ENCODE measurements around the gene DMD.

DMD gene

DNA sequence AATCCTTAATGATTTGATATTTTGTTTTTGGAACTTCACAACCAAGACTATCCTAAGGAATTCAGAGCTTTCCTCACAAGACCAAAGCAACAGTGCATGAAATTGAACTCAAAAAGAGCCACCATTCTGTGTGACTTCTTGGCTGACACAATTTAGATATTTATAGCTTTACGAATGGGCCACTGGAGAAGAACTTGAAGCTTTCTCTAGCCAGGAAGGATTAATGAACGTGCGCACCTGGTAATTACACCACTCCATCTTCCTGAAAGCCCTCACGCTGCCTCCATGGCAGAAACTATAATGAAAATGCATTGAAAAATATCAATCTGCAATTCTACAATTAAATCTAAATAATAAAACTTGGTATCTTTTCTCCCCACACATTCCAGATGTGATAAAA, 1057.8 kb downstream of the DMD start:
- H3K4me3 ChIP-seq (ENCODE audit: low read depth, low read length) = no peak overlapping the region
- DNase-seq (ENCODE audit: low read depth) = no peak
- TF ChIP-seq, protein P1, sequence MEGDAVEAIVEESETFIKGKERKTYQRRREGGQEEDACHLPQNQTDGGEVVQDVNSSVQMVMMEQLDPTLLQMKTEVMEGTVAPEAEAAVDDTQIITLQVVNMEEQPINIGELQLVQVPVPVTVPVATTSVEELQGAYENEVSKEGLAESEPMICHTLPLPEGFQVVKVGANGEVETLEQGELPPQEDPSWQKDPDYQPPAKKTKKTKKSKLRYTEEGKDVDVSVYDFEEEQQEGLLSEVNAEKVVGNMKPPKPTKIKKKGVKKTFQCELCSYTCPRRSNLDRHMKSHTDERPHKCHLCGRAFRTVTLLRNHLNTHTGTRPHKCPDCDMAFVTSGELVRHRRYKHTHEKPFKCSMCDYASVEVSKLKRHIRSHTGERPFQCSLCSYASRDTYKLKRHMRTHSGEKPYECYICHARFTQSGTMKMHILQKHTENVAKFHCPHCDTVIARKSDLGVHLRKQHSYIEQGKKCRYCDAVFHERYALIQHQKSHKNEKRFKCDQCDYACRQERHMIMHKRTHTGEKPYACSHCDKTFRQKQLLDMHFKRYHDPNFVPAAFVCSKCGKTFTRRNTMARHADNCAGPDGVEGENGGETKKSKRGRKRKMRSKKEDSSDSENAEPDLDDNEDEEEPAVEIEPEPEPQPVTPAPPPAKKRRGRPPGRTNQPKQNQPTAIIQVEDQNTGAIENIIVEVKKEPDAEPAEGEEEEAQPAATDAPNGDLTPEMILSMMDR (IDR thresholded peaks at IDR 0.05; ENCODE audit: insufficient read depth, low read depth, low read length, missing control alignments) = no peak

GRCh38 chrX:32150141-32150540, 1061.2 kb downstream of the DMD start:
- no peak overlapping the region for H3K4me3 ChIP-seq (ENCODE audit: low read depth, low read length)
- TF ChIP-seq, protein P1 (IDR thresholded peaks at IDR 0.05; ENCODE audit: insufficient read depth, low read depth, low read length, missing control alignments) = no peak
- no peak for DNase-seq (ENCODE audit: low read depth)

- TF ChIP-seq, protein P1 (IDR thresholded peaks at IDR 0.05; ENCODE audit: insufficient read depth, low read depth, low read length, missing control alignments) = no peak
- no peak for DNase-seq (ENCODE audit: low read depth)
- no peak overlapping the region for H3K4me3 ChIP-seq (ENCODE audit: low read depth, low read length)
Measured at GRCh38 chrX:32141841-32142240, 1069.5 kb downstream of the DMD start.

DNA sequence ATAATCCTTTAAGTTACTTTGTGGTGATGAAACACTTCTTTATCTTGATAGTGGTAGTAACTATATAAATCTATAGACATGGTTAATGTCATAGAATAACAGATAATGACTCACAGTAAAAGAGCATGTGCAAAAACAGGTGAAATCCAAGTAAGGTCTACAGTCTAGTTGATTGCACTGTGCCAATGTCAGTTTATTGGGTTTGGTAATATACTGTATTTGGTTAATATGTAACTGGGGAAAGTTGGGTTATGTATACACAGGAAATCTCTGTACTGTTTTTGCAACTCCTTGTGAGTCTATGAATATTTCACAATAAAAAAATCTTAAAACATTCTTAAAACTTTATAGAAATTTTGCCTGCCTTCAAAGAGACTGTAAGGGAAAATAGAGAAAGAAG, 1071.9 kb downstream of the DMD start:
- no peak for DNase-seq (ENCODE audit: low read depth)
- TF ChIP-seq, protein P1 (IDR thresholded peaks at IDR 0.05; ENCODE audit: insufficient read depth, low read depth, low read length, missing control alignments) = no peak
- H3K4me3 ChIP-seq (ENCODE audit: low read depth, low read length) = no peak overlapping the region

GRCh38 chrX:32137525-32137924, 1073.8 kb downstream of the DMD start:
- no peak overlapping the region for H3K4me3 ChIP-seq (ENCODE audit: low read depth, low read length)
- TF ChIP-seq, protein P1 (IDR thresholded peaks at IDR 0.05; ENCODE audit: insufficient read depth, low read depth, low read length, missing control alignments) = no peak
- peak; percentile 0 for DNase-seq (ENCODE audit: low read depth)

DNA sequence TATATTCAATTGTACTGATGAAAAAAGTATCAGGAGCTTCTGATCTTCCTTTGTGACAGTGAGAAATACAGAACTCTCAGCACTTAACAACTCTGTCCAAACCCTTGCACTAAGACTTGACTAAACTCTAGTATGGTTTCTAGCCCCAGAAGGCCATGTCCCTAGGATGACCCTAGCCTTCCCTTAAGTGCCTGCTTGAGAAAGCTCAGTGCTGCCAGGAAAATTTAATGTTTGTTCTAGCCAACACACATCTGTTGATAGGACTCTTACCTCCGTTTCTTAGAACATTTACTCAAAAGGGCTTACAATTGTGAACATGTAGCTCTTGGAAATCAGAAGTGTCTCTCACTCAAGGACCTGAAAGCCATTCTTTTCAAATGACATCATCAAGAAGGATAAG, 1084.4 kb downstream of the DMD start:
- no peak overlapping the region for H3K4me3 ChIP-seq (ENCODE audit: low read depth, low read length)
- no peak for DNase-seq (ENCODE audit: low read depth)
- TF ChIP-seq, protein P1 (IDR thresholded peaks at IDR 0.05; ENCODE audit: insufficient read depth, low read depth, low read length, missing control alignments) = no peak

- TF ChIP-seq, protein P1 (IDR thresholded peaks at IDR 0.05; ENCODE audit: insufficient read depth, low read depth, low read length, missing control alignments) = no peak
- H3K4me3 ChIP-seq (ENCODE audit: low read depth, low read length) = no peak overlapping the region
- DNase-seq (ENCODE audit: low read depth) = no peak
Measured at GRCh38 chrX:32118832-32119231, 1092.5 kb downstream of the DMD start.
